ENCODE results near the gene FAF1. TPM values are rescaled to one million over a fixed set of nuclear protein-coding genes. Genes with fewer than 3 reads are reported as not detected.

FAF1 gene
- polyA plus RNA-seq, 2 donors = 18.4 to 32.1 TPM

- Histone ChIP-seq H3K9me3 (ENCODE audit: control insufficient read depth in 2 of 2, insufficient read depth in 1 of 2, low read depth in 1 of 2, low read length in 1 of 2) (no peaks in the 10 kb centered on the region), H3K27ac (ENCODE audit: low read depth in 2 of 2, low read length in 1 of 2) (peak overlapping the region; percentile 92 to 93), H3K36me3 (ENCODE audit: control insufficient read depth in 2 of 2, insufficient read depth in 2 of 2, low read length in 1 of 2) (peaks cover 0 to under 1% of the 10 kb centered on the region in 2 donors), H3K4me3 (ENCODE audit: low read depth in 1 of 2, low read length in 2 of 2) (peak overlapping the region in 1 of 2 donors; percentile 78), H3K27me3 (ENCODE audit: control insufficient read depth in 1 of 2, insufficient read depth in 2 of 2, low read length in 2 of 2) (no peaks in the 10 kb centered on the region), H3K4me1 (ENCODE audit: control insufficient read depth in 2 of 2, insufficient read depth in 2 of 2, low read length in 1 of 2) (peaks cover 0 to 4% of the 10 kb centered on the region in 2 donors)
- 33 to 54% methylated on average over 10 of the region's 10 CpGs for WGBS, 2 donors
Measured at GRCh38 chr1:50978852-50979781, 19.1 kb upstream of the FAF1 start.

GRCh38 chr1:50978144-50978851 is 18.2 kb upstream of the FAF1 start:
- no peaks in the 10 kb centered on the region for H3K27me3 ChIP-seq (ENCODE audit: control insufficient read depth in 1 of 2, insufficient read depth in 2 of 2, low read length in 2 of 2)
- H3K36me3 ChIP-seq (ENCODE audit: control insufficient read depth in 2 of 2, insufficient read depth in 2 of 2, low read length in 1 of 2) = peaks cover 0 to 2% of the 10 kb centered on the region in 2 donors
- H3K4me3 ChIP-seq (ENCODE audit: low read depth in 1 of 2, low read length in 2 of 2) = peak overlapping the region; percentile 78 to 95
- H3K9me3 ChIP-seq (ENCODE audit: control insufficient read depth in 2 of 2, insufficient read depth in 1 of 2, low read depth in 1 of 2, low read length in 1 of 2) = no peaks in the 10 kb centered on the region
- peak overlapping the region; percentile 92 to 93 for H3K27ac ChIP-seq (ENCODE audit: low read depth in 2 of 2, low read length in 1 of 2)
- WGBS, 2 donors = 3 to 6% methylated on average over 41 to 42 of the region's 42 CpGs
- H3K4me1 ChIP-seq (ENCODE audit: control insufficient read depth in 2 of 2, insufficient read depth in 2 of 2, low read length in 1 of 2) = peaks cover 0 to 4% of the 10 kb centered on the region in 2 donors

- H3K27ac ChIP-seq (ENCODE audit: low read depth in 2 of 2, low read length in 1 of 2) = peak overlapping the region; percentile 92 to 93
- peaks cover 0 to 4% of the 10 kb centered on the region in 2 donors for H3K4me1 ChIP-seq (ENCODE audit: control insufficient read depth in 2 of 2, insufficient read depth in 2 of 2, low read length in 1 of 2)
- H3K4me3 ChIP-seq (ENCODE audit: low read depth in 1 of 2, low read length in 2 of 2) = peak overlapping the region; percentile 78 to 95
- H3K9me3 ChIP-seq (ENCODE audit: control insufficient read depth in 2 of 2, insufficient read depth in 1 of 2, low read depth in 1 of 2, low read length in 1 of 2) = no peaks in the 10 kb centered on the region
- WGBS, 2 donors = 0 to 1% methylated on average over 40 to 63 of the region's 63 CpGs
- H3K36me3 ChIP-seq (ENCODE audit: control insufficient read depth in 2 of 2, insufficient read depth in 2 of 2, low read length in 1 of 2) = peaks cover 0 to 2% of the 10 kb centered on the region in 2 donors
- H3K27me3 ChIP-seq (ENCODE audit: control insufficient read depth in 1 of 2, insufficient read depth in 2 of 2, low read length in 2 of 2) = no peaks in the 10 kb centered on the region
Measured at GRCh38 chr1:50977575-50978143, 17.6 kb upstream of the FAF1 start.

- Histone ChIP-seq H3K4me3 (ENCODE audit: low read depth in 1 of 2, low read length in 2 of 2) (peak overlapping the region; percentile 78 to 95), H3K9me3 (ENCODE audit: control insufficient read depth in 2 of 2, insufficient read depth in 1 of 2, low read depth in 1 of 2, low read length in 1 of 2) (no peaks in the 10 kb centered on the region), H3K36me3 (ENCODE audit: control insufficient read depth in 2 of 2, insufficient read depth in 2 of 2, low read length in 1 of 2) (peaks cover 0 to 2% of the 10 kb centered on the region in 2 donors), H3K4me1 (ENCODE audit: control insufficient read depth in 2 of 2, insufficient read depth in 2 of 2, low read length in 1 of 2) (peaks cover 0 to 4% of the 10 kb centered on the region in 2 donors), H3K27ac (ENCODE audit: low read depth in 2 of 2, low read length in 1 of 2) (peak overlapping the region; percentile 79 to 93), H3K27me3 (ENCODE audit: control insufficient read depth in 1 of 2, insufficient read depth in 2 of 2, low read length in 2 of 2) (no peaks in the 10 kb centered on the region)
- 3% methylated on average over 26 of the region's 26 CpGs for WGBS, 2 donors
Measured at GRCh38 chr1:50976890-50977574, 17.0 kb upstream of the FAF1 start.

GRCh38 chr1:50976111-50976889 is 16.2 kb upstream of the FAF1 start:
- Histone ChIP-seq H3K27me3 (ENCODE audit: control insufficient read depth in 1 of 2, insufficient read depth in 2 of 2, low read length in 2 of 2) (no peaks in the 10 kb centered on the region), H3K9me3 (ENCODE audit: control insufficient read depth in 2 of 2, insufficient read depth in 1 of 2, low read depth in 1 of 2, low read length in 1 of 2) (no peaks in the 10 kb centered on the region), H3K4me3 (ENCODE audit: low read depth in 1 of 2, low read length in 2 of 2) (peak overlapping the region; percentile 78 to 95), H3K27ac (ENCODE audit: low read depth in 2 of 2, low read length in 1 of 2) (peak overlapping the region; percentile 65 to 93), H3K4me1 (ENCODE audit: control insufficient read depth in 2 of 2, insufficient read depth in 2 of 2, low read length in 1 of 2) (peaks cover 0 to 4% of the 10 kb centered on the region in 2 donors), H3K36me3 (ENCODE audit: control insufficient read depth in 2 of 2, insufficient read depth in 2 of 2, low read length in 1 of 2) (peaks cover 0 to 2% of the 10 kb centered on the region in 2 donors)
- 54 to 63% methylated on average over 19 of the region's 19 CpGs for WGBS, 2 donors

- 62 to 67% methylated on average over 1 of the region's 1 CpG for WGBS, 2 donors
- Histone ChIP-seq H3K4me1 (ENCODE audit: control insufficient read depth in 2 of 2, insufficient read depth in 2 of 2, low read length in 1 of 2) (peaks cover 0 to 4% of the 10 kb centered on the region in 2 donors), H3K4me3 (ENCODE audit: low read depth in 1 of 2, low read length in 2 of 2) (no peak overlapping the region), H3K27ac (ENCODE audit: low read depth in 2 of 2, low read length in 1 of 2) (no peak overlapping the region), H3K9me3 (ENCODE audit: control insufficient read depth in 2 of 2, insufficient read depth in 1 of 2, low read depth in 1 of 2, low read length in 1 of 2) (no peaks in the 10 kb centered on the region), H3K27me3 (ENCODE audit: control insufficient read depth in 1 of 2, insufficient read depth in 2 of 2, low read length in 2 of 2) (no peaks in the 10 kb centered on the region), H3K36me3 (ENCODE audit: control insufficient read depth in 2 of 2, insufficient read depth in 2 of 2, low read length in 1 of 2) (peaks cover 0 to 2% of the 10 kb centered on the region in 2 donors)
Measured at GRCh38 chr1:50975436-50975835, 15.4 kb upstream of the FAF1 start.

- WGBS, 2 donors = 81 to 87% methylated on average over 1 of the region's 1 CpG
- no peak overlapping the region for H3K4me3 ChIP-seq (ENCODE audit: low read depth in 1 of 2, low read length in 2 of 2)
- no peaks in the 10 kb centered on the region for H3K9me3 ChIP-seq (ENCODE audit: control insufficient read depth in 2 of 2, insufficient read depth in 1 of 2, low read depth in 1 of 2, low read length in 1 of 2)
- no peaks in the 10 kb centered on the region for H3K27me3 ChIP-seq (ENCODE audit: control insufficient read depth in 1 of 2, insufficient read depth in 2 of 2, low read length in 2 of 2)
- H3K4me1 ChIP-seq (ENCODE audit: control insufficient read depth in 2 of 2, insufficient read depth in 2 of 2, low read length in 1 of 2) = peaks cover 0 to 4% of the 10 kb centered on the region in 2 donors
- peaks cover 0 to 2% of the 10 kb centered on the region in 2 donors for H3K36me3 ChIP-seq (ENCODE audit: control insufficient read depth in 2 of 2, insufficient read depth in 2 of 2, low read length in 1 of 2)
- no peak overlapping the region for H3K27ac ChIP-seq (ENCODE audit: low read depth in 2 of 2, low read length in 1 of 2)
Measured at GRCh38 chr1:50974618-50974935, 14.5 kb upstream of the FAF1 start.

GRCh38 chr1:50973875-50974617 is 14.0 kb upstream of the FAF1 start:
- no peaks in the 10 kb centered on the region for H3K27me3 ChIP-seq (ENCODE audit: control insufficient read depth in 1 of 2, insufficient read depth in 2 of 2, low read length in 2 of 2)
- peaks cover 0 to 2% of the 10 kb centered on the region in 2 donors for H3K36me3 ChIP-seq (ENCODE audit: control insufficient read depth in 2 of 2, insufficient read depth in 2 of 2, low read length in 1 of 2)
- H3K9me3 ChIP-seq (ENCODE audit: control insufficient read depth in 2 of 2, insufficient read depth in 1 of 2, low read depth in 1 of 2, low read length in 1 of 2) = no peaks in the 10 kb centered on the region
- peak overlapping the region in 1 of 2 donors; percentile 57 for H3K27ac ChIP-seq (ENCODE audit: low read depth in 2 of 2, low read length in 1 of 2)
- H3K4me1 ChIP-seq (ENCODE audit: control insufficient read depth in 2 of 2, insufficient read depth in 2 of 2, low read length in 1 of 2) = peaks cover 0 to 4% of the 10 kb centered on the region in 2 donors
- no peak overlapping the region for H3K4me3 ChIP-seq (ENCODE audit: low read depth in 1 of 2, low read length in 2 of 2)
- 87 to 89% methylated on average over 13 of the region's 13 CpGs for WGBS, 2 donors
